ENCODE data around the gene CNOT2.
A peak's percentile ranks its signal among the peaks of the same experiment; 100 is the strongest.

Gene CNOT2

DNA sequence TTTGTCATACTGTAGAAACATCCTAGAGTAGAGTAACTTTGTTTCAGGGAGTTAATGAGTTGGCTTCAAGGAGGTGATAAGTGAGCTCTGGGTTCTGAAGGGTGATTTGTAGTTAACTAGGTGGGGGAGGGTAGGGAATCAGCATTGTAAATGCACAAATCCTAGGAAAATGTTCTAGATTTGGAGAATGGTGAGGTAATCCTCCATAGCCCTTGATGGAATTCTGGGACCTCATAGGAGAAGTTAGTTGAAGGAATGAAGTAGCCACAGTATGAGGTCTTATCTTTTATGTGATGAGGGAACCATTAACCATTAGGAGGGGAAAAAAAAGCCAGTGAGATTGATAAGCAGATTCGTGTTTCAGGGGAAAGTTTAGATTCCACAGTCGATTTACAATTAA, 8.0 kb downstream of the CNOT2 start:
- no peak for TF ChIP-seq CTCF (IDR thresholded peaks at IDR 0.05)
- DNase-seq (ENCODE audit: low spot score) = no peak
- no peak overlapping the region for H3K4me3 ChIP-seq
- H3K27ac ChIP-seq = no peak overlapping the region

DNA sequence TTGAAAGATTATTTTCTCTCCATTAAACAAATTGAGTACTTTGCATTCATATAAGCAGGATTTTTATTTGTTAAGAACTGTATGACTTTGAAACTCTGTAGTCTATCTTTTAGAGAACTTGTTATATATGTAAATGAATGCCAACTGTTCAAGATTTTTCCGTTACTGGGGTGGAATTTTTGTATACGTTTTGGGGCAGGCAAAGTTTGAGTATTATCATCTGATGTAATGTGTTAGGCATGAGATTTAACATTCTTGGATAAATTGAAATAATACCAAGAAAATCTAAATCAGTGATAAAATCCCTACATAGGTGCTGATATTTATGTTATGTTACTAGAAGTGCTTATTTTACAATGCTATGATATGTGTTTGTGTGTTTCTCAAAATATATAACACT, 8.4 kb downstream of the CNOT2 start:
- H3K27ac ChIP-seq = no peak overlapping the region
- DNase-seq (ENCODE audit: low spot score) = no peak
- no peak for TF ChIP-seq CTCF (IDR thresholded peaks at IDR 0.05)
- no peak overlapping the region for H3K4me3 ChIP-seq

DNA sequence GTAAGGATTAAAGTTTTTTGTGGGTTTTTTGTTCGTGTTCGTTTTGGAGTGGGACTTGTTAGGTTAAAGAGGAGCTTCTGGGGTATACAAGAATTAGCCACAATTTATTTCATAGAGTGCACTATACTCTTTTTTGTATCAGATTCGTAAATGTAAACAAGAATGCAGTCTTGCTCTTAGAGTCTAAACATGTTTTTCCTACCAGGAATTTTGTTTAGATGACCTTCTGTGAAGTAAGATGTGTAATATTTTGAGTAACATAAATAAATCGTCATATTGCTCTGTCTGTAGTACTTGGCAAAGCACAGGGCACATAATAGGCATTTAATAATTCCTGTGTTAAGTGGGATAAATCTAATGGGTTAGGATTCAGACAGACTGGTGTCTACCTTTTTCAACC, 9.6 kb downstream of the CNOT2 start:
- no peak for TF ChIP-seq CTCF (IDR thresholded peaks at IDR 0.05)
- peak overlapping the region; percentile 23 to 47 for H3K27ac ChIP-seq
- H3K4me3 ChIP-seq = no peak overlapping the region
- DNase-seq (ENCODE audit: low spot score) = no peak

DNA sequence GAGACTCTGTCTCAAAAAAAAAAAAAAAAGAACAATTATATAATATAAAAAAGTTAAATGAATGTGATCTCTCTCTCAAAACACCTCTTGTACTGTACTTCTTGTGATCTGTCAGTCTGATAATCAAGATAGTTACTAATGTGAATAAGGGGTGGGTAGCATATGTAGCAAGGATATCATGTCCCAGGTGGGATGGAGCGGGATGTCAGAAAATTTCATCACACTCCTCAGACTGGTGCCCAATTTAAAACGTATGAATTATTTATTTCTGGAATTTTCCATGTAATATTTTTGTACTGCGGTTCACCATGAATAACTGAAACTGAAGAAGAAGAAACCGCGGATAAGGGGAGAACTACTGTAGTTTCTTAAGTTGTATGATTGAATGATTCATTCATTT, 11.0 kb downstream of the CNOT2 start:
- no peak overlapping the region for H3K27ac ChIP-seq
- DNase-seq (ENCODE audit: low spot score) = no peak
- H3K4me3 ChIP-seq = no peak overlapping the region
- TF ChIP-seq CTCF (IDR thresholded peaks at IDR 0.05) = no peak

- no peak for DNase-seq (ENCODE audit: low spot score)
- peak overlapping the region; percentile 41 to 61 for H3K27ac ChIP-seq
- TF ChIP-seq CTCF (IDR thresholded peaks at IDR 0.05) = no peak
- no peak overlapping the region for H3K4me3 ChIP-seq
These were observed 11.6 kb downstream of the CNOT2 start for GRCh38 chr12:70254846-70255245.

DNA sequence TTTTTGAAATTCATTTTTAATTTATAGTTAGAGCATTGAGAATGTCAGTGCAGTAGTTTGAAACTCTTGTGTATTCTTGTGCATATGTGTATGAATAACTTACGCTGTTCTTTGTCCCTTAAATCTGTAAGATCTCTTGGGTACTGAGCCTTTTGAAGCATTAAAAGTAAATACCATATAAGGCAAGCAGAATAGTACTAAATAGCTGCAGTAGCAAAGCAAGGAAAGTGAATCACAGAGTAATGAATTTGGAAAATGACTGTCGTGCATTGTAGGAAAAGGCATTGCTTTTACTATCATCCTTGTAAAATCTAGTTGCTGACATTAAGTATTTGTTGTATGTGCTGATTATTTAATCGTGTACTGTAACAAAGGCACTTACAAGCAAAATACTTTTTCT, 12.1 kb downstream of the CNOT2 start:
- H3K4me3 ChIP-seq = peak overlapping the region; percentile 39
- DNase-seq (ENCODE audit: low spot score) = no peak
- TF ChIP-seq CTCF (IDR thresholded peaks at IDR 0.05) = no peak
- peak overlapping the region; percentile 41 to 61 for H3K27ac ChIP-seq

GRCh38 chr12:70258605-70259403, 15.6 kb downstream of the CNOT2 start:
- DNase-seq (ENCODE audit: low spot score) = no peak
- H3K27ac ChIP-seq = peak overlapping the region in 1 of 2 donors; percentile 20

More at GRCh38 chr12:70258605-70259403, 15.6 kb downstream of the CNOT2 start:
- H3K4me3 ChIP-seq = no peak overlapping the region
- no peak for TF ChIP-seq CTCF (IDR thresholded peaks at IDR 0.05)

Measured in coronary artery (tissue), 2 donors.